Body of pancreas (tissue), 4 donors: ENCODE data around the gene DACH1.

Experiments
- CTCF ChIP-seq, 7 experiments: fragments of 450-650 bp in 4 of 7; fragments of 200-600 bp in 3 of 7; sonication (generic) in 3 of 7; IDR thresholded peaks; one replicate each; pipeline ENCODE4 v1.5.1; 2016 to 2019; ENCODE audit warnings: antibody characterized with exemption in 7 of 7
- POLR2A ChIP-seq, 3 donors: fragments of 450-650 bp; IDR thresholded peaks; one replicate each; pipeline ENCODE4 v1.6.1; 2016; ENCODE audit warnings: antibody characterized with exemption in 3 of 3, mild to moderate bottlenecking in 2 of 3

GRCh38 chr13:71789037-71789436, 78.0 kb downstream of the DACH1 start:
- TF ChIP-seq CTCF (IDR thresholded peaks at IDR 0.05): no peak
- no peak for TF ChIP-seq POLR2A (IDR thresholded peaks at IDR 0.05)
